Testis (tissue), 3 donors: Measurements from ENCODE around the gene ZBTB17. TPM values are rescaled to one million over a fixed set of nuclear protein-coding genes. Genes with fewer than 3 reads are reported as not detected.

Source experiments
- DNase-seq: peaks from one replicate; pipeline ENCODE4 v3.0.0-alpha.2; 2019
- H3K27ac ChIP-seq, 2 donors: fragments of 200-600 bp; sonication (generic); one replicate each; pipeline ENCODE4 v1.5.1; 2019
- H3K27me3 ChIP-seq: fragments of 200-600 bp; sonication (generic); one replicate; pipeline ENCODE4 v1.5.1; 2019
- H3K36me3 ChIP-seq: fragments of 200-600 bp; sonication (generic); one replicate; pipeline ENCODE4 v1.5.1; 2017; ENCODE audit warnings: low read depth; ENCODE audit errors: missing control alignments
- H3K4me1 ChIP-seq: fragments of 200-600 bp; sonication (generic); one replicate; pipeline ENCODE4 v1.5.1; 2019
- H3K4me3 ChIP-seq, 2 donors: fragments of 200-600 bp; sonication (generic); one replicate each; pipeline ENCODE4 v1.5.1; 2017 to 2019
- H3K9me3 ChIP-seq: fragments of 200-600 bp; sonication (generic); one replicate; pipeline ENCODE4 v1.5.1; 2017
- CTCF ChIP-seq, 3 experiments: fragments of 450-650 bp in 2 of 3; fragments of 200-600 bp in 1 of 3; sonication (generic) in 1 of 3; IDR thresholded peaks; one replicate each; pipeline ENCODE4 v1.5.1; 2016 to 2019; ENCODE audit warnings: antibody characterized with exemption in 3 of 3, mild to moderate bottlenecking in 2 of 3, moderate library complexity in 1 of 3
- POLR2A ChIP-seq: fragments of 450-650 bp; IDR thresholded peaks from one replicate; pipeline ENCODE4 v1.6.1; 2017; ENCODE audit warnings: antibody characterized with exemption, mild to moderate bottlenecking, moderate library complexity
- WGBS, 2 donors: methylation state at CpG; one replicate each; pipeline ENCODE4 v1.1.5; 2018; 5-methylcytosine and 5-hydroxymethylcytosine counted together
- intact Hi-C: fragments of 100-400 bp; cut with DNase I; formaldehyde crosslinking; loops from one replicate; pipeline ENCODE4 v1.15.1; 2023; ENCODE audit warnings: low total_unique reads
- polyA plus RNA-seq: library from polyadenylated mRNA; stranded (reverse); fragments of 350-450 nt; fragmentation: Illumina TruSeq; extraction: RNeasy Lipid Tissue Mini Kit (QIAGEN cat#74804); gene quantifications from one replicate; pipeline ENCODE4 v1.2.3, GENCODE V29; 2014; ENCODE audit warnings: low read depth, low replicate concordance; ENCODE audit not compliant: insufficient read depth
- total RNA-seq, 2 donors: library from RNA; depleted of rRNA; stranded (reverse); fragments of >200 nt; gene quantifications; one replicate each; pipeline ENCODE4 v1.2.3, GENCODE V29; 2016

Gene ZBTB17
- total and polyA plus RNA-seq, 3 donors from 2014 or later, result 53.6 to 65.8 (median 60.2) TPM

GRCh38 chr1:15972409-15972808, 3.5 kb downstream of the ZBTB17 start:
- no peaks in the 10 kb centered on the region for H3K36me3 ChIP-seq
- 86 to 100% methylated on average over 1 of the region's 1 CpG for WGBS, 2 donors
- H3K4me3 ChIP-seq, result no peak overlapping the region
- H3K9me3 ChIP-seq, result no peaks in the 10 kb centered on the region
- intact Hi-C loops, result no loop called here
- no peaks in the 10 kb centered on the region for H3K27me3 ChIP-seq
- peaks cover 12% of the 10 kb centered on the region for H3K4me1 ChIP-seq
- TF ChIP-seq CTCF (IDR thresholded peaks at IDR 0.05) (no peak), POLR2A (no peak)
- H3K27ac ChIP-seq, result no peak overlapping the region
- no peak for DNase-seq

- H3K9me3 ChIP-seq, result no peaks in the 10 kb centered on the region
- intact Hi-C loops, result no loop called here
- H3K4me1 ChIP-seq, result peaks cover 12% of the 10 kb centered on the region
- TF ChIP-seq CTCF (IDR thresholded peaks at IDR 0.05), result no peak
- TF ChIP-seq POLR2A, result no peak
- H3K27me3 ChIP-seq, result no peaks in the 10 kb centered on the region
- H3K36me3 ChIP-seq, result no peaks in the 10 kb centered on the region
- no peak overlapping the region for H3K27ac ChIP-seq
- H3K4me3 ChIP-seq, result no peak overlapping the region
- no peak for DNase-seq
These were observed 5.0 kb downstream of the ZBTB17 start for GRCh38 chr1:15970911-15971310.

- intact Hi-C loops, result no loop called here
- Histone ChIP-seq H3K9me3 (no peaks in the 10 kb centered on the region), H3K4me3 (no peak overlapping the region), H3K4me1 (peaks cover 9% of the 10 kb centered on the region), H3K27me3 (no peaks in the 10 kb centered on the region), H3K27ac (no peak overlapping the region), H3K36me3 (no peaks in the 10 kb centered on the region)
- no peak for DNase-seq
- 91 to 98% methylated on average over 13 of the region's 13 CpGs for WGBS, 2 donors
- TF ChIP-seq CTCF (IDR thresholded peaks at IDR 0.05) (no peak), POLR2A (no peak)
These were observed 6.5 kb downstream of the ZBTB17 start for GRCh38 chr1:15969321-15969880.

GRCh38 chr1:15968172-15968571, 7.7 kb downstream of the ZBTB17 start:
- no peaks in the 10 kb centered on the region for H3K9me3 ChIP-seq
- no peaks in the 10 kb centered on the region for H3K27me3 ChIP-seq
- H3K36me3 ChIP-seq, result no peaks in the 10 kb centered on the region
- TF ChIP-seq CTCF (IDR thresholded peaks at IDR 0.05) (no peak), POLR2A (no peak)
- DNase-seq, result no peak
- H3K4me1 ChIP-seq, result peaks cover 12% of the 10 kb centered on the region
- WGBS, 2 donors, result 90 to 95% methylated on average over 5 of the region's 5 CpGs
- intact Hi-C loops, result no loop called here
- no peak overlapping the region for H3K27ac ChIP-seq
- no peak overlapping the region for H3K4me3 ChIP-seq

- Histone ChIP-seq H3K27me3 (no peaks in the 10 kb centered on the region), H3K36me3 (no peaks in the 10 kb centered on the region), H3K9me3 (no peaks in the 10 kb centered on the region), H3K27ac (no peak overlapping the region), H3K4me3 (no peak overlapping the region), H3K4me1 (peaks cover 22% of the 10 kb centered on the region)
- no peak for DNase-seq
- TF ChIP-seq POLR2A (no peak), CTCF (IDR thresholded peaks at IDR 0.05) (no peak)
- 93 to 97% methylated on average over 6 of the region's 6 CpGs for WGBS, 2 donors
- intact Hi-C loops, result no loop called here
These were observed 9.0 kb downstream of the ZBTB17 start for GRCh38 chr1:15966956-15967344.
